Stimulated activated CD8-positive, alpha-beta memory T cell treated with anti-CD3 and anti-CD28 coated beads, Interleukin-12 subunit alpha, Interleukin-12 subunit beta, amount 100 ng/mL, for 4 hours (primary cell): ENCODE data around the gene GNB4.
A peak's percentile ranks its signal among the peaks of the same experiment; 100 is the strongest.

Experiments
- DNase-seq: peaks from one replicate; pipeline ENCODE4 v3.0.0-alpha.2; 2020; ENCODE audit warnings: low read depth

GNB4 gene

DNA sequence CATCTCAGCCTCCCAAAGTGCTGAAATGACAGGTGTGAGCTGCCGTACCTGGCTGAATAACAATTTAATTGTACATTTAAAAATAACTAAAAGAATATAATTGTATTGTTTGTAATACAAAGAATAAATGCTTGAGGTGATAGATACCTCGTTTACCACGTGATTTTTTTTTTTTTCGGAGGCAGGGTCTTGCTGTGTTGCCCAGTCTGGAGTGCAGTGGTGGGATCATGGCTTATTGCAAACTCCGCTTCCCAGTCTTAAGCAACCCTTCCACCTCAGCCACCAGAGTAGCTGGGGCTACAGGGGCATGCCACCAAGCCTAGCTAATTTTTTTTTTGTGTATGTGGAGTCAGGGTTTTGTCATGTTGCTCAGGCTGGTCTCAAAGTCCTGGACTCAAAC is 87.9 kb downstream of the GNB4 start:
- DNase-seq: no peak

DNA sequence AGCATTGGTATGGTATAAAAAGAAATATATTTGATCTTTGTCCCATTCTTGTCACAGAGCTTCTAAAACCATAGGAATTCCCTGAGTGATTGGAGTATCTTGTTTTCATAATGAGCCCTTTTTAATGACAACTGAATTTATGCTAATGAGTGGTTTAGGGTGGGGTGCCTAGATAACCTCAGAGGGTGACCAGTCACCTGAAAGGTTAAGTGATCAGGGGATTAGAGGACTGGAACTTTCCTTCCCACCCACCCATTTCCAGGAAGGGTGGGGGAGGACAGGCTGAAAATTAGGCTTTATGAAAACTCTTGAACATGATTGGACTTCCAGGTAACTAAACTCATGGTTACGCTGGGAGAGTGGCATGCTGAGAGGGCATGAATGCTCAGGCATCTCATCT is 95.3 kb downstream of the GNB4 start:
- no peak for DNase-seq

DNA sequence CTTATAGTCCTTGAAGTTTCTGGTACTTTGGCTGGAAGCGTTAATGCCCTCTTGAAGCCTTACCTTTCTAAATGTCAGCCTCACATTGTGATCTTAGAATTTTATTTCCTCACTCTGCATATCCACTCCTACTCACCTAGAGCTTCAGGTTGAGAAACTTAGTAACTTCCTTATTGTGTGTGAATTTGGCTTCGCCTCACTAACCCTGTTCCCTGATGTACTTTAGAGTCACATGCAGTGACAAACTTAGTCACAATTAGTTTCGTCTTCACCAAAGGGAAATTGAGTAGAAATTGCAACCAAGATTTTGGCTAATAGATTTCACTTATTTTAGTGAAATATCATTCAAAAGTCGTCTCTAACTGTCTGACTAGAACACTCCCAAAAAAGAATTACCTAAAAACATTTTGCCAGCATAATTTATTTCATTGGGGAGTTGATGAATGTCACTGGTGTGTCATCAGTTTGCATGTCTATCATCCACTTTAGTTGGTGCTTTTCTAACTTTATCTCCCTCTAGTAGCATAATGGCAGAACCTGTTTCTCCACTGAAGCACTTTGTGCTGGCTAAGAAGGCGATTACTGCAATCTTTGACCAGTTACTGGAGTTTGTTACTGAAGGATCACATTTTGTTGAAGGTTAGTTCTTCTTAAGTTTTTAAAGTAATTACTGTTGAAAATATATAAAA is 102.8 kb downstream of the GNB4 start:
- no peak for DNase-seq

DNA sequence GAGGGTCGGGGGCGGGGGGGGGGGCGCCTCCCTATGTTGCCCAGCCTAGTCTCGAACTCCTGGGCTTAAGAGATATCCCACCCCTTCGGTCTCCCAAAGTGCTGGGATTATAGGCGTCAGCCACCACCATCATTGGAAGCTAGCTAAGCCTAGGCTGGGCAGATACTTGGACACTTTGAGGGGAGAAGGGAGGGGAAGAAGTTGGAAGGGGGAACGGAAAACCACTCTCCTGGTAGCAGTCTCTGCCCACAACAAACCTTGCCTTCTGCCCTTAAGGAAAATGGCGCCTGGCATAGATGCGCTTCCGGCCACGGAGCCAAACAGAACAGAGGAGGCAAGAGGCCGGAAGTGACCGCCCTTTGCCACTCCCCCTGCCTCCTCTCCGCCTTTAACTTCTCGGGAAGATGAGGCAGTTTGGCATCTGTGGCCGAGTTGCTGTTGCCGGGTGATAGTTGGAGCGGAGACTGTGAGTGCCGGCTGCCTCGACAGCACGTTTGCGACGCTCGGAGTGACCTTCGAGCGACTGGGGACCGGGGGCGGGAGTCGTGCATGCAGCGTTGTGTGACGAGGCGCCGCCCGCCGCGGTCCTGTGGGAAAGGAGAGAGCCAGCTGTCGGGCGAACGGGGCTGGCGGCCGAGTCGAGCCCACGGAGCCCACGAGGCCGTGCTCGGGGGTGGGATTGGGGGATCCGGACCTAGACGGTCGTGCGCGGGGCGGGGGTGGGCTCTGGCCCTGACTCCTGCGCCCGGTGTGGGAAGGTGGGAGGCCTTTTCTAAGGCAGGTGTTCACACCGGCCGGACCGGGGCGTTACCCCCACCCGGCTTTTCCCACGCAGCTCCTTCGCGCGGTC is 103.7 kb downstream of the GNB4 start, which contains the start of gene MFN1:
Gene MFN1, plus strand, starts transcription at position 365 of the 850 bp plus-strand sequence. CDS start 1,143 bp downstream, outside the sequence.
- peak; percentile 76 for DNase-seq
